Activated gamma-delta T cell treated with anti-CD3 and anti-CD28 coated beads, Interleukin-2, amount 50 U/mL, for 16 hours (primary cell): Measurements from ENCODE around the gene SHPK.
"Not testable (repeated sequence)": the region's sequence is repeated elsewhere in the genome, so short reads cannot be mapped to it uniquely, and the experiment has no call there.

Experiments
- DNase-seq: peaks from one replicate; pipeline ENCODE4 v3.0.0-alpha.2; 2020; ENCODE audit warnings: low read depth

SHPK gene

DNA sequence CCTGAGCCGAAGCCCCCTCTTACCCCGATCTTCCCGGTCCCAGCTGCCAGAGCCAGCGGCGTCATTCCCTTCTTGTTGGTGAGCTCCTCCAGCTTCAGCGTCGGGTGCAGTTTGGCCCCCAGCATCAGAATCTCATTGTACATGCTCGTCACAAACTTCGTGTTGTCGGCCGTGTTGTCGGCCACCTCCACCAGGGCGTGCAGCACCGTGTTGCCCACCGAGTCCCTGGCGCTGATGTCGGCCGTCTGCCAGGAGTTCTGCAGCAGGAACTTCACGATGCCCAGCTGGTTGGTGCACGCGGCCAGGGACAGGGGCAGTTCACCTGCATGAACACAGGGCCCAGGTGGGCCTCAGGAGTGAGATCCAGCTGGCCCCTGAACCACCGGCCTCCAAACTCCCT is 46.3 kb downstream of the SHPK start:
- DNase-seq: no peak

DNA sequence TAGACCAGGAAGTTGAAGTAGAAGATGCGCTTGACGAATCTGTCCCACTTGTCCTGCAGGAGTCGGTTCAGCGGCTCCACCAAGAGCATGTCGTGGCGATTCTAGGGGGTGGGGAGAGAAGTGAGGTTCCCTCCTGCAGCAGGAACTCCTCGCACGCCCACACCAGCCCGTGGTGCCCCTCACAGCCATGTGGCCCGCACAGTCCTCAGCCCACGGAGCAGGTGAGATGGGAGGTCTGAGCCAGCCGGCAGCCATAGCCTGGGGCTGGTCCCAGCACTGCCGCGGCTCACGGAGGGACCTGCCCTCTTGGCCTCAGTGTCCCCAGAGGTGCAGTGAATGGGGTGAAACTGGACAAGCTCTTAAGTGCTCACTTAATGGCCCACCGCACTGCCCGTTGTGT is 50.2 kb downstream of the SHPK start:
- DNase-seq: no peak

DNA sequence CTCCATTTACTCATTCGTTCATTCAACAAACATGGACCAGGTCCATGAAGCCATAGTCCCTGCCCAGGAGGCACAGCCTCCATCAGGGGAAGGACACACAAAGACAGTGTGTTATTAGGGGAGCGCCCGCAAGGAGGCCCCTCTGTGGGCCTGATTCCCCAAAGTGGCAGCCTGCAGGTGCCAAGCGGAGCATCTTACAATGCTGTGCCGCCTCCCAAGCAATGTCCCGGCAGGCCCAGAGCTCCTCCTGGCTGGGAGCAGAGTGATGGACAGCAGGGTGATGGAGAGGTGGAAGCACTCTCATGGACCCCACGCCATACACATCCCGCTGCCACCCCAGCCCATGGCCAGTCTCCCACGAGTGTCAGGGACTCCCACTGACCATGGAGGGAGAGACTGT is 52.6 kb downstream of the SHPK start:
- no peak for DNase-seq

DNA sequence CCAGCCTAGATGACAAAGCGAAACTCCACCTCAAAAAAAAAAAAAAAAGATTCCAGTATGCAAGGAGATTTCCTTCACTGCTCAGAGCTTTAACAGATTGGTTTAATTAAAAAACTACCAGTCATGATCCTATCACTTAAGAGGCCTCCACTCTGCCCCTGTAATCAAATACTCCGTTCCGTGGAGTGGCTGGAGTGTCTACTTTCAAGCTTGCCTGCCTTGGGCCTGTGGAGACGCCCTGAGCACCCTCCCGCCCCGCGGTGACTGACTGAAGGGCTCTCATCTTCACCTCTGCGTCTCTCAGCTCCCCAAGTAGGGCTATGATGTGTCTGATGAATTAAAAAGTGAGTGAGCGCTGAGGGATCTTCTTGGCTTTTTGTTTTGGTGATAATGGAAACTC is 53.1 kb downstream of the SHPK start:
- DNase-seq: no peak

DNA sequence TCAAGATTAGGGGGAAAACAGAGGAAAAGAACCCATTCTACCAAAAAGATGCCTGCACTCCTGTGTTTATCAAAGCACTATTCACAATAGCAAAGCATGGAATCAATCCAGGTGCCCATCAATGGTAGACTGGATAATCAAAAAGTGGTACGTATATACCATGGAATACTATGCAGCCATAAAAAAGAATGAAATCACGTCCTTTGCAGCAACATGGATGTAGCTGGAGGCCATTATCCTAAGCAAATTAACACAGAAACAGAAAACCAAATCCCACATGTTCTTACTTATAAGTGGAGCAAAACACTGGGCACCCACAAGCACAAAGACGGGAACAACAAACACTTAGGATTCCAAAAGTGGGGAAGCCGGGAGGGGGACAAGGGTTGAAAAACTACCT is 57.4 kb downstream of the SHPK start:
- DNase-seq: not testable (repeated sequence)

DNA sequence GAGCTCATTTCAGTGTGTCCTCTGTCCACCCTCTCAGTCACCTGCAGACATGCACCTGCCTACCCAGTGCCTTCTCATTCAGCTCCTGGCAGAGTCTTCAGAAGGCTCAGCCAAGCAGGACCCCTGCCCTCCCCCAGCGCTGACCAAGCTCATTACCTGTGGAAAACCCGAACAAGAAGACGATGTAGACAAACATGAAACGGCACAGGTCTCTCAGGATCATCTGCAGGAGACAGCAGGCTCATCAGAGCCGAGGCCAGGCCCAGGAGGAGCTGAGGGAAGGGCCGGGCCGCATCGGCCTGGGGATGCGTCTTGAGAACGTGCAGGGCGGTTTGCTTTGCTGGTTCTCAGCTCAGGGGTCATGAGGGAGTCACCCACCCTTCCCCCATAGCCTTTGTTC is 59.1 kb downstream of the SHPK start:
- DNase-seq: no peak

DNA sequence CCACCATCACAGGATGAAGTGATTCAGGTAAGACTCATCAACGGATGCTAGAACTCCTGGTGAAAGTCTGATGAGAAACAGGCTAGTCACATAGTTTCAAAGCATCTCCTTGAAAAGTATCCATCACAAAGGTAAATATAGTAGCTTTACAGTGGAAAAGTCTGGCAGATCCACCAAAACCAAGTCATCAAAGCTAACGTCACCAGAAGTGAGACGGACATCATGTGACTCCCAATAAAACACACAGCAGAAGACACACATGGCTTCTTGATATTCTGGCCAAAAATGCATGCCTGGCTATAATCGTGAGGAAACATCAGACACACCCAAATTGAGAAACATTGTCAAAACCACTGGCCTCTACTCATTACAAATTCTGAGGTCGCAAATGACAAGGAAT is 60.5 kb downstream of the SHPK start:
- DNase-seq: no peak

DNA sequence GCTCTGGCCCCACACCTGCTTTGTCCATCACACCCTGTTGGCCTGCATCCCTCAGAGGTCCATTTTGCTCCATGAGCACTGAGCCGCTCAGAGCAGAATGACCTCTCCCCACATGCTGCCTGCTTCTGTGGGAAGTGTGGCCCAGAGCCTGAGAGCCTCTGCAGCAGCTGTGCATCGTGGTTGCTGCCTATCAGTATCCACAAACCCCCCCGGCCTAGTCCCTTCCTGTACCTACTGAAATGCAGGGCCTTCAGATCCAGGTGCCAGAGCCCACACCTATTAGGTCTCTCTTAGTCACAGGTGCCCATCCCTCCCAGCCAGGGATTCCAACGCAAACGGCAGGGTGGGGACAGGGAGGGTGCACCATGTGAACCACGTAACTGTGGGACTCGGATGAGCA is 61.8 kb downstream of the SHPK start:
- DNase-seq: no peak

DNA sequence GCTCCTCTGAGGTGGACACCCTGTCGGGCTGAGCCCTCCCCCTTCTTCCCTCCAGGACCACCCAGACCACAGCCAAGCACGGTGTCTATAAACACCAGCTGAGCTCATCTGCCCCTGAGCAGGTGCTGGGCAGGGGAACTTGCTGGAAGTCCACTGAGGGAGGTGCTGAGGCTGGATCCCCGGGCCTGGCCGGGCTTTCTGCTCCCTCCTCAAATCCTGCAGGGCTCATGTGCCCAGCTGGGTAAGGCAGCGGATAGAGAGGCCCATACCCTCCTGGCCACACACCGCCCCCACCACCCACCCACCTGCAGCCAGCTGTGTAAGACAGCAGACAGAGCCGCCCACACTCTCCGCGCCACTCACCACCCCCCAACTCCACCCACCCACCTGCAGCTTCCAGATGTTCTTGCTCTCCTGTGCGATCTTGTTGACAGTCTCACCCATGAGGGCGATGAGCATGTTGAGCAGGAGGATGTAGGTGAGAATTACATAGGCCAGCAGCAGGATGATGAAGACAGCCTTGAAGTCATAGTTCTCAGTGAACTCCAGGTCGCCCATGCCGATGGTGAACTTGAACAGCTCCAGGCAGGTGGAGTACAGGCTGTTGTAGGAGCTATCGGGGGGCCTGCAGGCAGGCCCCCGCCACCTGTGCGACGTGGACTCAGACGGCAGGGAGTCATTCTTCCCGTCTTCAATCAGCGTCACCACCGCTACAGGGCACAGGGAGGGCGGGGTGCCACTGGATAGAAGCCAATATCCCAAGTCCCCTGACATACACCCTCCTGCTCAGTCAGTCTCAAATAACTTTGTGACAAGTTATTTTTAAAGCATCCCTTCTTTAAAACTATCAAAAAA is 62.6 kb downstream of the SHPK start:
- DNase-seq: no peak

DNA sequence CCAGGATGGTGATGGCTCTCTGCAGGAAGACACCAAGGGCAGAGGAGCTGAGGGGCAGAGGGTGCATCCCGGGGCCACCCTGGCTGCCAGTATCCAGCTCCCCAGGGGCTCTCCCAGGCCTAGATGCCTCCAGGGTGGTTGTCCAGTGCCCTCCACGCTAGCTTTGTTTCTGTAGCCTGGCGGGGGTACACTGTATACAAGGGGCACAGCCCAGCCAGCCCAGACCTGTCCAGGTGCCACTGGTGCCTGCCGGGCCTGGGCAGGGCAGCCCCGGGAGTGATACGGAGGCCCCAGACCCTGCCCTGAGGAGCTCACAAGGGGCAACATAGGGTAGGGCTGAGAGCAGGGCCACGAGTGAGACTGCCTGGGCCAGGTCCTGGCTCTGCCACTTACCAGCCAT is 63.8 kb downstream of the SHPK start:
- DNase-seq: no peak

DNA sequence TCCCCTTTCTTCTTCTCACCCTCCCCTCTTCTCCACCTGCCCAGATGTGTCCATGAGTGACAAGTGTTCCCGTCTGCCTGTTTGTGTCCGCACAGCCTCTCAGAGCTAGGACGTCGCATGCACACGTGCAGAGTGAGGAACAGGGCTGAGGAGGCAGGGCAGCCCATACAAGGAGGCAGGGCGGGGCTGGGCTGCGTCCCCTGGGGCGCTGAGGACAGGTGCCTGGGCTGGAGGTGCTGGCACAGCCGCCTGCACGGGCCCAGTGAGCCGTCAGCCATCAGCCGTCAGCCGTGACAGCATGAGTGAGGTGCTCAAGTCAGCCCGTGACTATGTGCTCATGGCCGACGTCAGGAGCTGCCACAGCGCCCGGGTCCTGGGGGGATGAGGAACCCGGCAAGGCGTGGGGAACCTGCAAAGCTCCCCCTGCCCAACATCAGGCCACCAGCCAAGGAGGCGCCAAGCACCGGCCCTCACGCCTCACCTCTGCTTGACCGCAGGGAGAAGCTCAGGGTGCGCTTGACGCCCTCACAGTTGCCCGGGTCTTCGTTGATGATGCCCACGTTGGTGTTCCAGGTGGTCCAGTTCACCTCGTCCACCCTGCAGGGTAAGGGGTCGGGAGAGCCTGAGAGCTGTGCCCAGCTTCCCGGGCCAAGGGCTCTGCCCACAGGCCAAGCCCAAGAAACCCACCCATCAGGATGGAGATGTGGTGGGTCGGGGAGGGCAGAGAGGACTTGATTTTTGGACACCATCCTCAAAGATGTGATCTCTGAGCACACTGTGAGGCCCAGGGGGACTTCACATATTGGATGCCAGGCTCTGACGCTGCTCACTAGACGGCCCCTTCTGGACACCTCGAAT is 64.8 kb downstream of the SHPK start:
- DNase-seq: no peak

DNA sequence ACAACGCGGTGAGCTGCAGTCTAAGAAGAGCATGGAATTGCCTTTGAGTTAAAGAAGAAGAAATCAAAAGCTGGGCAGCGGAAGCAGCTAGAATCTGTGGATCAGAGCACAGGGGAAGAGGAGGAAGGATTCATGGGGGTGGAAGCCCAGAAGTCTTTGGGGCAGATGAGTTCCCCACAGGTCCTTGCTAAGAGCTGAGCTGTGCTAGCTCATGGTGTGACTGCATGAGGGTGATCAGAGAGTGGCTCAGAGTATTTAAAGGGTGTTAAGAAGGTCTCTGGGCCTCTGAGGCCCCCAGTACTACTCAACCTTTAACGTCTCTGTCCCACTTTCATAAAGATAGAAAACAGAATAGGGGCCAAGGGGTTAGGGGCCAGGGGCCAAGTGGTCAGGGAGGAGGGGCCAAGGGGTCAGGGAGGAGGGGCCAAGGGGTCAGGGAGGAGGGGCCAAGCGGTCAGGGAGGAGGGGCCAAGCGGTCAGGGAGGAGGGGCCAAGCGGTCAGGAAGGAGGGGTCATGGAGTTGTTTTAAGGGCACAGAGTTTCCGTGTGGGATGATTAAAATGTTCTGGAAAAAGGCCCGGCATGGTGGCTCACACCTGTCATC is 66.4 kb downstream of the SHPK start:
- no peak for DNase-seq

DNA sequence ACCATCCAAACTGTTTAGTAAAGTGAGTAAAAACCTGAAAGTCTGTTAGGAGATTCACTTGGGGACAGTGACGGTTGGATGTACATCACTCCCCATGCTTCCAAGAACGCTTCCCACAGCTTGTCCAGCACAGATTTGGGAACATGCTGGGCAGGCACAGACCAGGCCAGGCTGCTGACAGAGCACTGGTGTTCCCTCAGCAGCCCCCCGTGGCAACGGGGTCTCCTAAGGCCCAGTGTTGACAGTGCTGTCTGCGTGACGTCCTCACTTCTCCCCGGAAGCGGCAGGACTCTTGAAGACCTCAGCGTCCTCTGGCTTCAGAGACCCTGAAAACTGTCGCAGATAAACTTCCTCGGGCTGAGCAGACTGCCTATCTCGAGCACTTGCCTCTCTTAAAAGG is 69.5 kb downstream of the SHPK start:
- DNase-seq: no peak

DNA sequence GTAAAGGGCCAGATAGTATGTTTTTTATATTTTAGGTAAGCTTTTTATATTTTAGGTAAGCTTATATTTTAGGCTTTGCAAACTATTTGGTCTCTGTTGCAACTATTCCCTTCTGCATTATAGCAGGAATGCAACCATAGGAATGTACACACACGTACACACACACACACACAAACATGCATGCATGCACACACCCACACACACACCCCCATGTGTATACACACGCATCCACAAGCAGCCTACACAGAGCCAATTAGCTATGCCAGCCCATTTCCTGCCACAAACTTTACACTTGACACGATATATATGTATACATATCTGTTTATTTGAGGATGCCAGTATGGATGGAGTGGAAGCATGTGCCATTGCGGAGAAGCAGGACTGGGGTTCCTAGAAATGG is 70.9 kb downstream of the SHPK start:
- DNase-seq: no peak

DNA sequence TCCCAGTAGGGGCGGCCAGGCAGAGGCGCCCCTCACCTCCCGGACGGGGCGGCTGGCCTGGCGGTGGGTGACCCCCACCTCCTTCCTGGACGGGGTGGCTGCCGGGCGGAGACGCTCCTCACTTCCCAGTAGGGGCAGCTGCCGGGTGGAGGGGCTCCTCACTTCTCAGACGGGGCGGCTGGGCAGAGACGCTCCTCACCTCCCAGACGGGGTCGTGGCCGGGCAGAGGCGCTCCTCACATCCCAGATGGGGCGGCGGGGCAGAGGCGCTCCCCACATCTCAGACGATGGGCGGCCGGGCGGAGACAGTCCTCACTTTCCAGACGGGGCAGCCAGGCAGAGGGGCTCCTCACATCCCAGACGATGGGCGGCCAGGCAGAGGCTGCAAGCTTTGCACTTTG is 71.8 kb downstream of the SHPK start:
- not testable (repeated sequence) for DNase-seq

DNA sequence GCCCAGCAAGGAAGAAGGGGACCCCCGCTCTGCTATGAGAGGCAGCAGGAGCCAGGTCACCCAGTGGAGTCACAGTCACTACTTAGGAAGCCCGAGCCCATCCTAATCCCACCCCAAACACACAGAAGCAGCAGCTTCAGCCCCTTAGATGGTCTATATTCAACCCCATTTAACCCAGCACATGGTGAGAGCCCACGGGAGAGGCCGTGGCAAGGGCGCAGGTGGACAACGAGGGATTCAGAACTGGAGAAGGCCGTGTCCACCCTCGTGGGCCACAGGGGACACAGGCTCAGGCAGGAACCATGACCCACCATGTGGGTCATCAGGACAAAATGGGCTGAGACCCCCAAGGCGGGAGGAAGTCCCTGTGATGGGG is 76.8 kb downstream of the SHPK start:
- DNase-seq: no peak

DNA sequence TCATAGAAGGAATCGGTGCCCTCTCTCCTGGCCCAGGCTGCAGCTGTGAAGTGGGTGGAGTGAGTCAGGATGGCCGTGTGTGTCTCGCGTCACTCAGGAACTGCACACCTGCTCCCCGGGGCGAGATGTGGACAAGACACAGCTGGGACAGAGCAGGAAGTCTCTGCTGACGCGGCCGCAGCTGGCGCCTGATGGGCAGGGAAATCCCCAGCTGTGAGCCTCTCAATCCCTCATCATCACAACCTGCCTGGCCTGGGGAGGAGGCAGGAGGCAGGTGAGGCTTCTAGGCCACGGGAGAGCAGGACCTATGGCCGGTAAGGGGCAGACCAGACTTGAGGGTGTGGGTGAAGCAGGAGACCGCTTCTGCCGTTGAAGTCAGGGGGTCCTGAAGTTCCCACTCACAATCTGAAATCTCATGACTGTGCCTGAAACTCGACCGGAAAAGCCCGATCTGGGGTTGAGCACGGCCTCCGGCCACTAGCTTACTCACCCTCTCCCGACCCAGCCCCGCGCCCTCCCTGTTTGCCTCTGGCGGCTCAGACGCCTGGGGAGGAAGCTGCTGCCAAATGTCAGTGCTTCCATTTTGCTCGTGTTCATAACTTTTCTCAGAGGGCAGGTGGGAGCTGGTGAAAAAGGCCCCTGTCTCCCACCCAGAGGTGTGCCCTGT is 77.3 kb downstream of the SHPK start:
- no peak for DNase-seq
